ENCODE results near the gene NIN.

NIN gene

GRCh38 chr14:50855558-50855957 lies 24.6 kb upstream of the NIN start:
- no peak for DNase-seq
- no peak for ATAC-seq (ENCODE audit: insufficient read depth, low read depth)
- no peak overlapping the region for H2AFZ ChIP-seq (ENCODE audit: low read depth, low read length)
- no peaks in the 10 kb centered on the region for H4K20me1 ChIP-seq (ENCODE audit: insufficient read depth, low read length)
- H3K4me2 ChIP-seq (ENCODE audit: insufficient read depth, low read length), result no peak overlapping the region
- no peaks in the 10 kb centered on the region for H3K79me2 ChIP-seq (ENCODE audit: insufficient read depth, low read length)
- no peaks in the 10 kb centered on the region for H3K27me3 ChIP-seq (ENCODE audit: insufficient read depth, low read length, poor library complexity)
- no peak overlapping the region for H3K4me3 ChIP-seq (ENCODE audit: low read depth in 1 of 2, low read length in 2 of 2)
- no peak overlapping the region for H3K9ac ChIP-seq (ENCODE audit: low read depth, low read length)
- H3K36me3 ChIP-seq (ENCODE audit: insufficient read depth, low read length), result no peaks in the 10 kb centered on the region
- no peaks in the 10 kb centered on the region for H3K9me3 ChIP-seq (ENCODE audit: insufficient read depth, low read length, severe bottlenecking)
- peaks cover 19% of the 10 kb centered on the region for H3K4me1 ChIP-seq (ENCODE audit: insufficient read depth, low read length)
- H3K27ac ChIP-seq (ENCODE audit: low read length), result no peak overlapping the region
- TF ChIP-seq EZH2 (IDR thresholded peaks at IDR 0.05; ENCODE audit: borderline replicate concordance, low read depth, low read length, severe bottlenecking), result no peak
- no peak for TF ChIP-seq CTCF (IDR thresholded peaks at IDR 0.05; ENCODE audit: borderline replicate concordance, extremely low read depth, low read length, poor library complexity, severe bottlenecking)

- H3K9me3 ChIP-seq (ENCODE audit: insufficient read depth, low read length, severe bottlenecking), result no peaks in the 10 kb centered on the region
Observed at GRCh38 chr14:50854521-50854920, 23.6 kb upstream of the NIN start.

GRCh38 chr14:50853891-50854290 lies 22.9 kb upstream of the NIN start:
- no peak overlapping the region for H3K4me2 ChIP-seq (ENCODE audit: insufficient read depth, low read length)
- H2AFZ ChIP-seq (ENCODE audit: low read depth, low read length), result no peak overlapping the region
- no peak for DNase-seq
- no peak for ATAC-seq (ENCODE audit: insufficient read depth, low read depth)
- no peaks in the 10 kb centered on the region for H3K36me3 ChIP-seq (ENCODE audit: insufficient read depth, low read length)
- no peaks in the 10 kb centered on the region for H3K27me3 ChIP-seq (ENCODE audit: insufficient read depth, low read length, poor library complexity)
- no peaks in the 10 kb centered on the region for H3K79me2 ChIP-seq (ENCODE audit: insufficient read depth, low read length)
- no peak overlapping the region for H3K27ac ChIP-seq (ENCODE audit: low read length)
- H3K4me1 ChIP-seq (ENCODE audit: insufficient read depth, low read length), result peaks cover 5% of the 10 kb centered on the region
- no peak overlapping the region for H3K4me3 ChIP-seq (ENCODE audit: low read depth in 1 of 2, low read length in 2 of 2)
- TF ChIP-seq CTCF (IDR thresholded peaks at IDR 0.05; ENCODE audit: borderline replicate concordance, extremely low read depth, low read length, poor library complexity, severe bottlenecking) (no peak), EZH2 (IDR thresholded peaks at IDR 0.05; ENCODE audit: borderline replicate concordance, low read depth, low read length, severe bottlenecking) (no peak)
- no peaks in the 10 kb centered on the region for H4K20me1 ChIP-seq (ENCODE audit: insufficient read depth, low read length)
- H3K9ac ChIP-seq (ENCODE audit: low read depth, low read length), result no peak overlapping the region
- no peaks in the 10 kb centered on the region for H3K9me3 ChIP-seq (ENCODE audit: insufficient read depth, low read length, severe bottlenecking)

More at GRCh38 chr14:50854521-50854920, 23.6 kb upstream of the NIN start:
- H3K27me3 ChIP-seq (ENCODE audit: insufficient read depth, low read length, poor library complexity), result no peaks in the 10 kb centered on the region
- no peak for TF ChIP-seq EZH2 (IDR thresholded peaks at IDR 0.05; ENCODE audit: borderline replicate concordance, low read depth, low read length, severe bottlenecking)
- TF ChIP-seq CTCF (IDR thresholded peaks at IDR 0.05; ENCODE audit: borderline replicate concordance, extremely low read depth, low read length, poor library complexity, severe bottlenecking), result no peak
- H3K4me3 ChIP-seq (ENCODE audit: low read depth in 1 of 2, low read length in 2 of 2), result no peak overlapping the region
- no peak for DNase-seq
- peak; percentile 45; the same call in 1 of the 3 replicates for ATAC-seq (ENCODE audit: insufficient read depth, low read depth)
- no peaks in the 10 kb centered on the region for H4K20me1 ChIP-seq (ENCODE audit: insufficient read depth, low read length)
- H2AFZ ChIP-seq (ENCODE audit: low read depth, low read length), result no peak overlapping the region
- no peak overlapping the region for H3K9ac ChIP-seq (ENCODE audit: low read depth, low read length)
- peaks cover 9% of the 10 kb centered on the region for H3K4me1 ChIP-seq (ENCODE audit: insufficient read depth, low read length)
- H3K36me3 ChIP-seq (ENCODE audit: insufficient read depth, low read length), result no peaks in the 10 kb centered on the region
- no peak overlapping the region for H3K27ac ChIP-seq (ENCODE audit: low read length)
- H3K4me2 ChIP-seq (ENCODE audit: insufficient read depth, low read length), result no peak overlapping the region
- H3K79me2 ChIP-seq (ENCODE audit: insufficient read depth, low read length), result no peaks in the 10 kb centered on the region

Measured in DND-41 (cell line).